ENCODE measurements around the gene CNTNAP2.
"Not testable (repeated sequence)": the region's sequence is repeated elsewhere in the genome, so short reads cannot be mapped to it uniquely, and the experiment has no call there.

CNTNAP2 gene

DNA sequence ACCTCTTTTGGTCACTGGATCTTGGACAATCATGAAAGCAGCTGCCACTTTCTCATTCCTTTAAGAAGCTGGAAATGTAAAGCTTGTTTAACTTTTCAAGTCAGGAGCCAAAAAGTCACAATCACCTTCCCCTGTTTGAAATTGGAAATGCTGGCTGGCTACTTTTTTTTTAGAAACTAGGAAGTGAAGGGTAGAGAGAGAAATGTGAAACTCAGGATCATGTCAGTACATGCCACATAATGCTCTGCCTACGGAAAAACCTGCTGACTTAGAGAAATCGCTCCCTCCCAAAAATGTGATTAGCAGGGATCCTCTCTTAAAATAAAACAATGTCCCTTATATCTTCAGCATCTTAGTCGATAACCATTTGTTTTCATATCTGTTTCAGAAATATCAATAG is 2285.6 kb downstream of the CNTNAP2 start:
- no peak for DNase-seq (ENCODE audit: low read depth)

DNA sequence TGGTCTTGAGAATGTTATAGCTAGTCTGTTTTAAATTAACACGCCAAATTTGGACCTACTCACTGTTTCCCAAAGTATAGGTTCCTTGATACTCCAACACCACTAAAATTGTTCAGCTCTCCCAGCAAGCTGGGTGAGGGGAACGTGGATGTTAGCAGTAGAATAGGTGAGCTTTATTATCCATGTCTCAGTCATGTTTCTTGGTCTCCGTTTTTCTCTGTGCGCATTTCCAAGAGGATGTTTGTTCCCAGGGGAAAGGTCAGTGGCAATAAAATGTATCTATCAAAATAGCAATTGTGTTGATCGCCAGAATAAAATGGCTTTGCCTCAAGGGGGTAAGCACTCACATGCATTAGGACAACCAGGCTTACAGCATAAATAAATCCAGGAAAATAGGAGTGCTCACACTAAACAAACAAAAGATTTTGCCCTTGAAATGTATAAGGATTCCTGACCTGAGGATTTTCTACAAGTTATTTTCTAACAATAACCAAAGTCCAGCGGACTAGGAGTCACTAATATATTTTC is 2286.9 kb downstream of the CNTNAP2 start:
- no peak for DNase-seq (ENCODE audit: low read depth)

DNA sequence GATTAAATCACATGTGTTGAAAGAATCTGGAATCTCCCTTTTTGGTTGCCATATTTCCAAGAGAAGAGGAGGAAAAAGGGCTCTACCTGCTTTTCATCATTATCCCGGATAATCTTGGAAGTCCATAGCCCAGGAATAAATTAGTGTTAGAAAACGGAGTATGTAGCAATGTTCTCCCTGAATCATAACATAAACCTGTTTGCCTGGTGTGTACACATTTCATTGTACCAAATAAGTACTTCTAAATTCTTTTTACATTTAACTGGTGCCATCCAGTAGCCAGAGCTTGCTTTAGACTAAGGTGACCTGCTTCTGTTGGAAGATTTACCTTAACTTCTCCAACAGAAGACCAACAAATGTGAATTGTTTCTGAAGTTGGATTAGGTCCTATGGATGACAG is 2291.7 kb downstream of the CNTNAP2 start:
- no peak for DNase-seq (ENCODE audit: low read depth)

DNA sequence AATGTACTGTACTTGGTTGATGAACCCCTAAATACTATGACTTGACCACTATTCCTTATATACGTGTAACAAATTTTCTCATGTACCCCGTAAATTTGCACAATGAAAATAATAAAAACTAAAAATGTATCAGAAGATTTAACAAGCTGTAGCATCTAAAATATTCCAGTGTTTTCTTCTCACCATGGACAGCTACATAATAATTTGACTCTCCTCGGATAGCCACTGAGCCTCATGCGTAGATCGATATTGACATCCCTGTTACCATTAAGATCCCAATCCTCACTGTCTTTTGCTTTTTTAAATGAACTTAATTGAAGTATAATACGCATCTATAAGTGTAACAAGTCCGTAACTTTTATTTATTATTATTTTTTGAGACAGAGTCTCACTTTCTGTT is 2294.3 kb downstream of the CNTNAP2 start:
- no peak for DNase-seq (ENCODE audit: low read depth)

DNA sequence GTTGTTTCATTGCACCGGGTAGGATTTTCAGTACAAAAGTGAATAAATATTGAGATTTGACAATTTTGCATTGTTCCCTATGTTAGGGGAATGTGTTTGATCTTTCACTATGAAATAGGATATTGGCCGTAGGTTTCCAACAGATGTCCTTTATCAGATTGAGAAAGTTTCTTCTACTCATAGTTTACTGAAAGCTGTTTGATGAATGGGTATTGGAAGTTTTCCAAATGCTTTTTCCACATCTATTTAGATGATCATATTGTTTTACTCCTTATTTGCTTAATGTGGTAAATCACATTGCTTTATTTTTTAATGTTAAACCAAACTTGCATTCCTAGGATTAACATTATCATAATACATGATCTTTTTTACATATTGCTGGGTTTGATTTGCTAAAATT is 2296.1 kb downstream of the CNTNAP2 start:
- DNase-seq (ENCODE audit: low read depth) = no peak

GRCh38 chr7:148419856-148420832 is 2303.5 kb downstream of the CNTNAP2 start:
- no peak for DNase-seq (ENCODE audit: low read depth)

GRCh38 chr7:148422030-148422429 is 2305.4 kb downstream of the CNTNAP2 start:
- no peak for DNase-seq (ENCODE audit: low read depth)

- not testable (repeated sequence) for DNase-seq (ENCODE audit: low read depth)
These were observed 2309.8 kb downstream of the CNTNAP2 start for GRCh38 chr7:148426393-148426792.

GRCh38 chr7:148430690-148431089 is 2314.1 kb downstream of the CNTNAP2 start:
- not testable (repeated sequence) for DNase-seq (ENCODE audit: low read depth)

GRCh38 chr7:148433521-148434180 is 2317.1 kb downstream of the CNTNAP2 start:
- no peak for DNase-seq (ENCODE audit: low read depth)

GRCh38 chr7:148434181-148434757 is 2317.7 kb downstream of the CNTNAP2 start:
- no peak for DNase-seq (ENCODE audit: low read depth)

GRCh38 chr7:148434887-148435286 is 2318.3 kb downstream of the CNTNAP2 start:
- no peak for DNase-seq (ENCODE audit: low read depth)

GRCh38 chr7:148435715-148436114 is 2319.1 kb downstream of the CNTNAP2 start:
- no peak for DNase-seq (ENCODE audit: low read depth)

GRCh38 chr7:148436135-148436534 is 2319.5 kb downstream of the CNTNAP2 start:
- no peak for DNase-seq (ENCODE audit: low read depth)

DNA sequence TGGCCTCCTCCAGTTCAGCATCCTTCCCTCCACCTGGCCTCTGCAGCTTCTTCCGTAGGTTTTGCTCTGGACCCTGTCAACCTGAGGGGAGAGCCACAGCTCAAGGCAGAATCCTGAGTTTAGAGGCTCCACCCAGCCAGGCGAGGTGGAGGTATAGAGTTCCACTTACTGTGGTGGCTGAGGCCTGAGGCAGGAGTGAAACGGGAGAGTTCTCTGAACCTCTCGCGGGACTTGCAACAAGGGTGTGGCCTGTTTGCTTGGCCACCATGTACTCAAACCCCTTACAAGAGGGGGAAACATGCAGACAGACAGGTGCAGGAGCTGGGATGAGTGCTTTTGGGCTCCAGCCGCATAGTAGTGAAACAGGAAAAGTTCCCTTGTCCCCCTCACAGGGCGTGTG is 2320.0 kb downstream of the CNTNAP2 start:
- DNase-seq (ENCODE audit: low read depth) = no peak

DNA sequence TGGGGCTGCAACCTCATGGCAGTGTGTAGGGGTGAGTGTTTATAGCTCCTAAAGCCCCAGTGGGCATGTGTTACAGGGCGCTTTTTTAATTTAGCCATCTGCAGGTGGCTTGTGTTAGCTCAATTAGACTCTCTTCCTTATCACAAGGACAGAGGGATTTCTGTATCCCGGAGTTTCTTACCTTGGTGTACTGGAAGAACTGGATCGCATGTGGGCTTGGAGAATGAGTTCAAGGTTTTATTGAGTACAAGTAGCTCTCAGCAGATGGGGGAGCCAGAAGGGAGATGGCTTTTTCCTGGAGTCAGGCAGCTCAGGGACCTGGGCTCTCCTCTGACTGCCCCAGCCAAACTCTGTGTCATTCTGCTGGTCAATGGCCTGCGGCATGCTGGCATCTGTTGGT is 2320.4 kb downstream of the CNTNAP2 start:
- no peak for DNase-seq (ENCODE audit: low read depth)

DNA sequence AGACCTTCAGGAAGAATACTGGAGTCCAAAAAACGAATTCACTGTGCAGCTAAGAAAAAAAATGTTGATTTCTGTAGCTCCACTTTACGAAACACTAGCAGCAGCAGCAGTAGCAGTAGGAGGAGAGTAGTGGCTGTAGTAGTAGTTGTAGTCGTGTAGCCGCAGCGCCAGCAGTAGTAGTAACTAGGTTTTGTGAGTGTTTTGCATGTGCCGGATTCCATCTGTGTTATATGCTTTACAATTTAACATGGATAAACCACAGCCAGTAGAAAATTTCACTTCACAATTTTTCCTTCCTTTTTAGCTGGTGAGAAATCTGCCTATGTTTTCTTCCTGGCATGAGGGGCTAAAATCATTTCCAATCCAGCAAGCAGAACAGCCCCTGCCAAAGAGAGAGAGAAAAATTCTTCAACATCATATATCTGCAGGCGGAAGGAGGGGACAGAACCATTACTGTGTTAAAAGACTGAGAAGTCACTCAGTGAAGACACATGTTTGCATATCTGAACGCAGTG is 2325.6 kb downstream of the CNTNAP2 start:
- DNase-seq (ENCODE audit: low read depth) = no peak

DNA sequence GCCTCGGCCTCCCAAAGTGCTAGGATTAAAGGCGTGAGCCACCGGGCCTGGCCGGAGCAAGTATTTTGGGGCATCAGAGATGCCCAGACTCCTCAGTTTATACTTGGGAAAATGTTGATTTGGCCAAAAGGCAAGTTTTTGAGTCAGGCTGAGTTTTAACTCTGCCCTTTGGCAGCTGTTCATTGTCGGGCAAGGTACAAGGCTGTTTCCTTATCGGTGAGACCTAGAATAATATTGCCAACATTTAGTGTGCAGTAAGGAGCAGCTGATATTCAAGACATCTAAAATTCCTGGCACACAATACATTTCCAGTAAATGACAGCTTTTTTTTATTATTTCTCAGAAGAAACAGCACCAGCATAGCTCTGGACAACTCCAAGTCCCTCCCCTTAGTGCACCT is 2326.3 kb downstream of the CNTNAP2 start:
- no peak for DNase-seq (ENCODE audit: low read depth)

DNA sequence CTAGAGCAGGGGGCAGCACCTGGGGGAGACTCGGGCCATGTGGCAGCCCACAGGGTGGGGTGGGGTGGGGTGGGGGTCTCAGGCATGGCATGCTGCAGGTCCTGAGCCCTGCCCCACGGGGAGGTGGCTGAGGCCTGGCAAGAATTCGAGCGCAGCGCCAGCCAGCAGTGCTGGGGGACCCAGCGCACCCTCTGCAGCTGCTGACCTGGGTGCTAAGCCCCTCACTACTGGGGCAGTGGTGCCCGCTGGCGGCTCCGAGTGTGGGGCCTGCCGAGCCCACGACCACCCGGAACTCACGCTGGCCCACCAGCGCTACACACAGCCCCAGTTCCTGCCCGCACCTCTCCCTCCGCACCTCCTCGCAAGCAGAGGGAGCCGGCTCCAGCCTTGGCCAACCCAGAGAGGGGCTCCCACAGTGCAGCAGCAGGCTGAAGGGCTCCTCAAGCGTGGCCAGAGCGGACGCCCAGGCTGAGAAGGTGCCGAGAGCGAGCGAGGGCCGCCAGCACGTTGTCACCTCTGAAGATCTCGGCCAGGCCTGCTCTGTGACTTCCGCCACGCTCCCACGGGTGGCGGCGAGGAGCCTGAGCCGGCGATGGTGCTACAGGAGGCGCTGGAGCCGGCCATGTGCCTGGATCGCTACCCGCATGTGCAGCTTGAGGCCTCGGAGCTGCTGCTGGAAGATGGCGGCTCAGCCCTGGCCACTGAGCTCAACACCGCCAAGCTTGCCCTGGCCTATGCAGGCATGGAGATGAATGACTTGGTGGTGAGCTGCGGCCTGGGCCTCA is 2328.9 kb downstream of the CNTNAP2 start:
- DNase-seq (ENCODE audit: low read depth) = no peak

DNA sequence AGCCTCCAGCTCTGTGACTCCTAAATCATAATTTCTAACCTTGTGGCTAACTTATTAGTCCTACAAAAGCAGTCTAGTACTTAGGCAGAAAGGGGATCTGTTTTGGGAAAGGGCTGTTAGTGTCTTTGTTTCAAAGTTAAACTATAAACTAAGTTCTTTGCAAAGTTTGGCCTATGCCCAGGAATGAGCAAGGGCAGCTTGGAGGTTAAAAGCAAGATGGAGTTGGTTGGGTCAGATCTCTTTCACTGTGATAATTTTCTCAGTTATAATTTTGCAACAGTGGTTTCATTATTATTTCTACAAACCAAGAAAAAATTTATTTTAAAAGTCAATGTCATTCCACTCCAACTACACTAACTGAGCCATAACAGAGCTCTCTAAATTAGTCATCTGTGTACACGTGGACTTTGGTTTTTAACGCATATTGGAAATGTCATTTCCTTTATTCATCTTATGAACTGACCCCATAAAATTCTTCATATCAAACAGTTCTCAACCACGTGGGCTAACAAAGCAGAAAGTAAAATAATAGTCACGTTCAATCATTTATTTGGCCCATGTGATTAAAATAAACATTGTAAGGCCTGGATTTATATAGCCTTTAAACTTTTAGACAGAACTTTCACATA is 2330.7 kb downstream of the CNTNAP2 start:
- DNase-seq (ENCODE audit: low read depth) = no peak

GRCh38 chr7:148451526-148451925 is 2334.9 kb downstream of the CNTNAP2 start:
- not testable (repeated sequence) for DNase-seq (ENCODE audit: low read depth)

Data from activated T-cell treated with anti-CD3 and anti-CD28 coated beads for 24 hours (primary cell).